SIG-M5 (cell line): ENCODE data around the gene ENAH.
"Not testable (repeated sequence)": the region's sequence is repeated elsewhere in the genome, so short reads cannot be mapped to it uniquely, and the experiment has no call there.

Experiments
- DNase-seq: peaks from one replicate; lab custom pipeline; 2025; lab: John Stamatoyannopoulos, UW

ENAH gene

DNA sequence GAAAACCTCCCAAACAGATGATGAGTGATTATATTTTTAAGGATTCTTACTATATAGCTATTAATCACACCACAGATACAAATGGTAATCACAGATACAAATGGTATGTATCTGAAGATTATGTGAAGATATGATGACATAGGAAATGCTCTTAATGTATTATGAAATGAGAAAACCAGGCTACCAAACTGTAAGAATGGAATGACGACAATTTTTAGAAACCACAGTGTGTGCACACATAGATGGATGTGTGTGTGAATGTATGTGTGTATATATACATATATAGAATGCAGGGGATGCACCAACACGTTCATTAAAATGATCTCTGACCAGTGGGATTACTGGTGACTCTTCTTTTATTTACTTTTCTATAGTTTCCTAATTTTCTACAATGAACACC is 21.5 kb upstream of the ENAH start:
- no peak for DNase-seq

GRCh38 chr1:225670806-225671733 is 18.1 kb upstream of the ENAH start:
- DNase-seq = no peak

DNA sequence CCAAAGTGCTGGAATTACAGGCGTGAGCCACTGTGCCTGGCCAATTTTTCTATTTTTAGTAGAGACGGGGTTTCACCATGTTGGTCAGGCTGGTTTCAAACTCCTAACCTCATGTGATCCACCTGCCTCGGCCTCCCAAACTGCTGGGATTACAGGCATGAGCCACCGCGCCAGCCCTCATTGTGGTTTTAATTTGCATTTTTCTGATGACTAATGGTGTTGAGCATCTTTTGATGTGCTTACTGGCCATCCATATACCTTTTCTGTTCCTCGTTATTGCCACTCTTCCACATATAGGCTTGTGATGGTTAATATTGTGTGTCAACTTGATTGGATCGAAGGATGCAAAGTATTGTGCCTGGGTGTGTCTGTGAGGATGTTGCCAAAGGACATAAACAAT is 17.4 kb upstream of the ENAH start:
- DNase-seq = no peak

DNA sequence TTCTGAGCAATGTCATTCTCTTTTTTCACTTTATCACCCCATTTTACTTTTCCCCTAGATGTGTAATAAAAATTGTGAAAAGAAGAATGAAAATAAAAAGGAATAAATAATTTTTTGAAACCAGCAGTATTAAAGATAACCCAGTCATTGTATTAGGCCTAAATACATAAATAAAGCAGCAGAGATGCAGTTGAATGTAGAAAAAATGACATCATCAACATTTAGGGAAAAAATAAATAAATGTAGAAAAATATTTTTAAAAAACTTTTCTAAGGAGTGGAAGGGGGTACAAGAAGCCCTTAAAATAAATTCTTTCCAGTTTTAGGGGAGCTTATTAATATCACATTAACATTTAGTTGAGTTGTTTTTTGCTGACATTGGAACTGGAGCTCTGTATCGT is 15.3 kb upstream of the ENAH start:
- DNase-seq = no peak

- no peak for DNase-seq
These were observed 14.4 kb upstream of the ENAH start for GRCh38 chr1:225667362-225667761.

GRCh38 chr1:225666495-225666894 is 13.6 kb upstream of the ENAH start:
- no peak for DNase-seq

- DNase-seq = no peak
These were observed 11.8 kb upstream of the ENAH start for GRCh38 chr1:225664762-225665161.

GRCh38 chr1:225662155-225662554 is 9.2 kb upstream of the ENAH start:
- DNase-seq = no peak

- peak; percentile 43 for DNase-seq
These were observed 7.6 kb upstream of the ENAH start for GRCh38 chr1:225660544-225660946.

GRCh38 chr1:225658041-225658440 is 5.1 kb upstream of the ENAH start:
- DNase-seq = no peak

DNA sequence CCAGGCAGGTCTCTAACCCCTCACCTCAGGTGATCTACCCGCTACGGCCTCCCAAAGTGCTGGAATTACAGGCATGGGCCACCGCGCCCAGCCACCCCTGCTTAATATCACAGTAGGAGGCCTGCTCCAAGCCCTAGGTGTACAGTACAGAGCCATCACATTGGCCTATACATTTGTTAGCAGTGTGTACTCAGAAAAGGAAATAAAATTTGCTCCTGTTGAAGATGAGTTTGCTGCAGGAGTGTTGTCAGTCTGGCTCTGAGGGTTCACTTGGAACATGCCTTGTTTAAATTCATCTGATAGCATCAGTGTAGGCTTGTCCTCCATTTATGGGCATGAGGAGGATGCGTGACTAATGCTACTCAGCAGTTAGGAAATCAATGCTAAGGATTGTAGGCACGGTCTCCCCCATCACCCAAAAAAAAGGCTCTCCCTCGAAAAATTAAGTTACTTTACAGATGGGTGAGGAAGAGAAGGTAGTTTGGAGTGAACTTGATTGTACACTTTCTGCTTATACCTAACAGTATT is 4.6 kb upstream of the ENAH start:
- DNase-seq = no peak

DNA sequence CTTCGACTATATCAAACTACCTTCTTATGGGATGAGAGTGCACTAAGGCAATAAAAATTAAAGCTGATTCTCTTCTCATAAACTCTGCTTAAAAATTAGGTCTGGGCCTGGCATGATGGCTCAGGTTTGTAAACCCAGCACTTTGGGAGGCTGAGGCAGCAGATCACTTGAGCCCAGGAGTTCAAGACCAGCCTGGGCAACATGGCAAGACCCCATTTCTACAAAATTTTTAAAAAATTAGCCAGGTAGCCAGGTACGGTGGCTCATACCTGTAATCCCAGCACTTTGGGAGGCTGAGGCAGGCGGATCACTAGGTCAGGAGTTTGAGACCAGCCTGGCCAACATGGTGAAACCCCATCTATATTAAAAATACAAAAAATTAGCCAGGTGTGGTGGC is 3.3 kb upstream of the ENAH start:
- DNase-seq = not testable (repeated sequence)

- DNase-seq = no peak
These were observed 2.8 kb upstream of the ENAH start for GRCh38 chr1:225655509-225656258.

GRCh38 chr1:225654688-225655508 is 2.0 kb upstream of the ENAH start:
- no peak for DNase-seq

DNA sequence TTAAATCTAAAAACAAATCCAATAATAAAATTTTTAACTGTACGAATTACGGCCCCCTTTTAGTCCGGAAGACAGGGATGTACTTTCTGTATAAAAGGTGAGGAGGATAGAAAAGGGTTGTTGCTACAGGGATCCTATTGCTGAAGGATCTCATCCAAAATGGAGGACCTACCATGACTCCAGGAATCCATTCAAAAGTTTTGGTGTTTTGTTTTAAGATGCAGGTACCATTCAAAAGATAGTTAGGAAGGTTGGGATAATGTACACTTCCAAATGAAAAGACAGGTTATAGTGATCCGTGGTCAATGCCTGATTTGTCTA is 1.3 kb upstream of the ENAH start:
- DNase-seq = no peak

DNA sequence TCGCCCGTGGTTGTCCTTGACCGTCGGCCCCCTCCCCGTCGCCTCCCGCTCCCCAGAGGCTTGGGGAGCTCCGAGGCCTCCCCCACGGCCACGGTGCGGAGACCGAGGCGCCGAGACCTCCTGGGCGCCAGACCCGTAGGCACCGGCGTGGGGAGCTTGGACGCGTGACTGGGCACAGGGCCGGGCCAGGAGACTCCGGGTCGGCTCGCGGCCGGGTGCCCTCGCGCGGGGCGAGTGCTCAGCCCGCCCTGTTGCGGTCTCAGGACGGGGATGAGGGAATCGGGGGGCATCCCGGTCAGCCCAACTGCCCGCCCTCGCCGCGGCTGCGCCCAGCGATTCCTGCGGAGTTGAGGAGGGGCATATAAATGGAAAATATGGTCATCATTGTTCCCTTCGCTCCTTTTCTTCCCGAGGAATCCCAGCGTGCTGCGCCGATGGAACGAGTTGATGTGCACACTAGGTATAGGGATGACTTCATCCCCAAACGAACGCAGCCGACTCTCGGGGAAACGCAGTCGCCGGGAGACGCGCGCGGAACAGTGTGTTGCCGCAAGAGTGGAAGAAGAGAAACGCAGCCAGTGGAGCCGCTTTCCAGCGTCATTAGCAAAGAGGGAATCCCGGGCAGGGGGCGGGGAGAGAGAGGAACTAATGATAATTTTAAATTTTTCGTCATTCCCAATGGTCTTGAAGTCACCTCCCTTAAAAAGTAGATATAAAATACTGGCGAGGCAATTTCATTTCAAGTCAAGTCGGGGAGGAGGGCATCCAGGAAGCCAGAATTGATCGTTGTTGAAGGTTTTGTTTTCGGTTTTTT is 747 bp upstream of the ENAH start:
- no peak for DNase-seq

DNA sequence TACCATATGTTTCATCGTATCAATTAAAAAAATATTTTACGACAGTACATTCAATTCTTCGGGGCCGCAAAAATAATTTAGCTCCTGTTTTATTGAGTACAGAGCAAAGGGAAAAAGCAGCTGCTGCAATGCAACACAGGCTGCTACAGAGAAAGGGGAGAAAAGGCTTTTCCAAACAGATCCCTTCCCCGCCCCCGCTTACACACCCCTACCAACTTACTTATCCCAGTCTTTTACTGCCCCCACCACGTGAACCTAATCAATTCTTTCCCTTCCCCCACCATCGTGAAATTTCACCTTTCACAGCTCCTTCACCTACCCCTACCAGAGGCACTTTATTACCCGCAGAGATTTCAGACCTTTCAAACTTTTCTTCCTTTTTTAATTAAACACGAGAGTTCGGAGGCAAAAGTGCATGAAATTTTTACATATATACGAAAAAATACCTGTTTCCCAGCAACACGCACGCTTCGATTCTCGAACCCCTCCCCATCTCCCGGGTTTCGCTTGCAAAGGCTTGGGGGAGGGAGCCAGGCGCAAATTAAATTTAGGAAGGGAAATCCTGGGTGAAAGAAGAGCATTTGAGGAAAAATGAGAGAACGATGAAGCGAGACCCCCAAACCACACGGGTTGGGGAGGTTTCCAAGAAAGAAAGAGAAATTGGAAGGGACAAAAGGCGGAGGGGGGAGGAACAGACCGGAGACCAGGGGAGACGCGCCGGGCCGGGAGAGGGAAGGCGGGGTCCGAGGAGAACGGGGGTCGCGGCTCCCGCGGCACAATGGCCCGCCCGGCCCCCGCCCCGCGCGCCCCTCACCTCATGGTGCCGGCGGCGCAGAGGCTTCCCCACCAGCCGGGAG is 823 bp downstream of the ENAH start:
- DNase-seq = no peak

- no peak for DNase-seq
These were observed 1.5 kb downstream of the ENAH start for GRCh38 chr1:225651376-225651871.

DNA sequence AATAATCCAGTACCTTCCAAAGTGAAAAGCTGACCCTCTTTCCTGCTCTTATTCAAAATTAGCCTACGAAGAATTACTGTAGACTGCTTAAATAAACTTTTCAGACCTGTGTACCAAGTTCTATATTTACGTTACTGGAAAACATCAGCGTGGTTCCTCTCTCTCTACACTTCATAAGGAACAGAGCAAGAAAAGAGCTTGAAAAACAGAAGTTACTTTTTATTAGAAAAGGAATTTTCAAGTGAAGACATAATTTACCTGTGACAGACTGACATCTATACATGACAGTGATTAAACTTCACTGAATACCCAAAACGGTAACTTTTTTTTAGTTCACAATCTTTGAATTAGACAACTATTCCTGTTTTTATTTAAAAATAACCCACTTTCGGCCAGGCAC is 2.7 kb downstream of the ENAH start:
- no peak for DNase-seq

GRCh38 chr1:225645194-225645895 is 7.6 kb downstream of the ENAH start:
- no peak for DNase-seq
